MM.1S (cell line): ENCODE data around the gene FXYD3.
A peak's percentile ranks its signal among the peaks of the same experiment; 100 is the strongest.
"Not testable (repeated sequence)": the region's sequence is repeated elsewhere in the genome, so short reads cannot be mapped to it uniquely, and the experiment has no call there.

Experiments used
- DNase-seq: peaks from one replicate; pipeline ENCODE4 v3.0.0-alpha.2; 2015
- H2AFZ ChIP-seq: fragments of 300-600 bp; sonication (generic); 2 replicates; pipeline ENCODE4 v1.6.0; 2016; ENCODE audit warnings: antibody characterized with exemption, low read length
- H3F3A ChIP-seq: fragments of 300-600 bp; sonication (generic); 2 replicates; pipeline ENCODE4 v1.6.1; 2016; ENCODE audit warnings: mild to moderate bottlenecking, antibody characterized with exemption, low read length, moderate library complexity, mixed read lengths; ENCODE audit not compliant: insufficient read depth
- H3K27ac ChIP-seq: fragments of 300-600 bp; sonication (generic); 2 replicates; pipeline ENCODE4 v1.5.1; 2016; ENCODE audit warnings: mild to moderate bottlenecking, low read length
- H3K27me3 ChIP-seq: fragments of 300-600 bp; sonication (generic); replicated peaks from 2 replicates; pipeline ENCODE4 v1.6.0; 2016; ENCODE audit warnings: low read length; ENCODE audit not compliant: insufficient read depth
- H3K36me3 ChIP-seq: fragments of 300-600 bp; sonication (generic); replicated peaks from 2 replicates; pipeline ENCODE4 v1.6.1; 2016; ENCODE audit warnings: mild to moderate bottlenecking, low read length, mixed read lengths; ENCODE audit not compliant: insufficient read depth
- H3K4me1 ChIP-seq: fragments of 300-600 bp; sonication (generic); 2 replicates; pipeline ENCODE4 v1.6.1; 2016; ENCODE audit warnings: low read length, mixed read lengths
- H3K4me2 ChIP-seq: fragments of 300-600 bp; sonication (generic); 2 replicates; pipeline ENCODE4 v1.6.0; 2016; ENCODE audit warnings: low read depth, low read length
- H3K4me3 ChIP-seq: fragments of 300-600 bp; sonication (generic); 2 replicates; pipeline ENCODE4 v1.5.1; 2016; ENCODE audit warnings: low read length, mixed read lengths
- H3K79me2 ChIP-seq: fragments of 300-600 bp; sonication (generic); 2 replicates; pipeline ENCODE4 v1.6.1; 2016; ENCODE audit warnings: mixed run types, low read length, mixed read lengths
- H3K9ac ChIP-seq: fragments of 300-600 bp; sonication (generic); 2 replicates; pipeline ENCODE4 v1.6.1; 2016; ENCODE audit warnings: low read length, mixed read lengths
- H3K9me2 ChIP-seq: fragments of 300-600 bp; sonication (generic); replicated peaks from 2 replicates; pipeline ENCODE4 v1.6.1; 2016; ENCODE audit warnings: mild to moderate bottlenecking, low read length, mixed read lengths; ENCODE audit not compliant: insufficient read depth
- H3K9me3 ChIP-seq: fragments of 300-600 bp; sonication (generic); replicated peaks from 2 replicates; pipeline ENCODE4 v1.6.1; 2016; ENCODE audit warnings: mild to moderate bottlenecking, low read length, mixed read lengths; ENCODE audit not compliant: insufficient read depth
- H4K20me1 ChIP-seq: fragments of 300-600 bp; sonication (generic); 2 replicates; pipeline ENCODE4 v1.6.1; 2016; ENCODE audit warnings: mild to moderate bottlenecking, low read length, moderate library complexity, mixed read lengths; ENCODE audit not compliant: insufficient read depth
- EZH2 ChIP-seq: fragments of 300-600 bp; sonication (generic); optimal IDR thresholded peaks from 2 replicates; pipeline ENCODE3; 2017; ENCODE audit warnings: low read depth, mild to moderate bottlenecking, antibody characterized with exemption, low read length, mixed read lengths
- EZH2phosphoT487 ChIP-seq: fragments of 300-600 bp; sonication (generic); IDR thresholded peaks from 2 replicates; pipeline ENCODE4 v1.6.1; 2018; ENCODE audit warnings: antibody characterized with exemption, low read length
- TF ChIP-seq, protein P1 (sequence below): fragments of 300-600 bp; sonication (generic); IDR thresholded peaks from 2 replicates; pipeline ENCODE4 v1.5.1; 2016; ENCODE audit warnings: antibody characterized with exemption, low read length, mixed read lengths

The FXYD3 gene

DNA sequence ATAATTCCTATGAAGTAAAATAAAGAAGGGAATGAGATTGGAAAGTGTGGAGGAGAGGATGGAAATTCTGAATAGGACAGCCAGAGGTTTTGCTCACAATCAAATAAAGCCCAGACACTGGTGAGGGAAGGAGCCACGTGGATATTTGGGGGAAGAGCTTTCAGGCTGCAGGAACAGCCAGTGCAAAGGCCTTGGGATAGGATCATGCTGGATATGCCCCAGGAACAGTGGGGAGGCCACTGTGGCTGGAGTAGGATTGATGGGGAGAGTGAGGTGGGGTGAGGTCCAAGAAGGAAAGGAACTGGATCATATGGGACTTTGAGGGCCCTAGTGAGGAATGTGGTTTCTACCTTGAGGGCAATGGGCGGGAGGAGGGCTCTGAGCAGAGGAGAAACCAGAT is 34.8 kb downstream of the FXYD3 start:
- no peak overlapping the region for H3K27ac ChIP-seq
- no peaks in the 10 kb centered on the region for H3K9me2 ChIP-seq
- TF ChIP-seq, protein P1, sequence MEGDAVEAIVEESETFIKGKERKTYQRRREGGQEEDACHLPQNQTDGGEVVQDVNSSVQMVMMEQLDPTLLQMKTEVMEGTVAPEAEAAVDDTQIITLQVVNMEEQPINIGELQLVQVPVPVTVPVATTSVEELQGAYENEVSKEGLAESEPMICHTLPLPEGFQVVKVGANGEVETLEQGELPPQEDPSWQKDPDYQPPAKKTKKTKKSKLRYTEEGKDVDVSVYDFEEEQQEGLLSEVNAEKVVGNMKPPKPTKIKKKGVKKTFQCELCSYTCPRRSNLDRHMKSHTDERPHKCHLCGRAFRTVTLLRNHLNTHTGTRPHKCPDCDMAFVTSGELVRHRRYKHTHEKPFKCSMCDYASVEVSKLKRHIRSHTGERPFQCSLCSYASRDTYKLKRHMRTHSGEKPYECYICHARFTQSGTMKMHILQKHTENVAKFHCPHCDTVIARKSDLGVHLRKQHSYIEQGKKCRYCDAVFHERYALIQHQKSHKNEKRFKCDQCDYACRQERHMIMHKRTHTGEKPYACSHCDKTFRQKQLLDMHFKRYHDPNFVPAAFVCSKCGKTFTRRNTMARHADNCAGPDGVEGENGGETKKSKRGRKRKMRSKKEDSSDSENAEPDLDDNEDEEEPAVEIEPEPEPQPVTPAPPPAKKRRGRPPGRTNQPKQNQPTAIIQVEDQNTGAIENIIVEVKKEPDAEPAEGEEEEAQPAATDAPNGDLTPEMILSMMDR = no peak
- TF ChIP-seq EZH2phosphoT487 = no peak
- no peak for TF ChIP-seq EZH2
- no peak overlapping the region for H3K4me3 ChIP-seq
- peaks cover 16% of the 10 kb centered on the region for H3K79me2 ChIP-seq
- H3K4me2 ChIP-seq = no peak overlapping the region
- H3K9me3 ChIP-seq = no peaks in the 10 kb centered on the region
- no peak for DNase-seq
- no peaks in the 10 kb centered on the region for H3K36me3 ChIP-seq
- no peak overlapping the region for H3K9ac ChIP-seq
- H4K20me1 ChIP-seq = no peaks in the 10 kb centered on the region
- peaks cover 2% of the 10 kb centered on the region for H3K27me3 ChIP-seq
- peaks cover 4% of the 10 kb centered on the region; the same call in 1 of the 2 replicates for H3K4me1 ChIP-seq
- no peaks in the 10 kb centered on the region for H3F3A ChIP-seq
- H2AFZ ChIP-seq = no peak overlapping the region

DNA sequence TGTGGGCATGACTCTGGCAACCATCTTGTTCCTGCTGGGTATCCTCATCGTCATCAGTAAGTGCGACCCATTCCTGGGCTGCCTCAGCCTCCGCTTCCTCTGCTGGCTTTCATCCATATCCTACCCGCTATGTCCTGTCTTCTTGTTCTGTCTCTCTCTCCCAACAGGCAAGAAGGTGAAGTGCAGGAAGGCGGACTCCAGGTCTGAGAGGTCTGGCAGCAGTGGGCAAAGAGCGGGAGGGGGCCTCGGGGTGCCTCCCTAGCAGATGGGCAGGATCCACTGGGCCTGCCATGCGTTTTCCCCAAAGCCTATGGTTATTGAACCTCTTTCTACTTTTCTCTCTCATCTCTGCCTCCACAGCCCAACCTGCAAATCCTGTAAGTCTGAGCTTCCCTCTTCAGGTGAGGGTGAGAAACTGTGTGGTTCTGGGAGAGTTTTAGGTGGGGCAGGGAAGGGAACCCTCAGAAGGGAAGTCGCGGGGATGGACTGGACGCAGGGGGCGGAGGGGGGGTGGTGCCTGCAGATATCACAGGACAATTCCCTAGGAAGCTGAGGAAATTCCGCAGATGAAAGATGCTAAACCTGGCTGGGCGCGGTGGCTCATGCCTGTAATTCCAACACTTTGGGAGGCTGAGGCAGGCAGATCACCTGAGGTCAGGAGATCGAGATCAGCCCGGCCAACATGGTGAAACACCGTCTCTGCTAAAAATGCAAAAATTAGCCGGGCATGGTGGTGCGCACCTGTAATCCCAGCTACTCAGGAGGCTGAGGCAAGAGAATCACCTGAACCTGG is 35.8 kb downstream of the FXYD3 start:
- Histone ChIP-seq H3K4me1 (peaks cover 11% of the 10 kb centered on the region), H3K4me2 (no peak overlapping the region), H3K79me2 (peaks cover 26% of the 10 kb centered on the region), H3K9me3 (no peaks in the 10 kb centered on the region), H3K27me3 (no peaks in the 10 kb centered on the region), H4K20me1 (no peaks in the 10 kb centered on the region), H2AFZ (no peak overlapping the region), H3F3A (no peaks in the 10 kb centered on the region), H3K4me3 (no peak overlapping the region), H3K9me2 (no peaks in the 10 kb centered on the region), H3K9ac (no peak overlapping the region), H3K36me3 (no peaks in the 10 kb centered on the region), H3K27ac (no peak overlapping the region)
- no peak for DNase-seq
- no peak for TF ChIP-seq EZH2

DNA sequence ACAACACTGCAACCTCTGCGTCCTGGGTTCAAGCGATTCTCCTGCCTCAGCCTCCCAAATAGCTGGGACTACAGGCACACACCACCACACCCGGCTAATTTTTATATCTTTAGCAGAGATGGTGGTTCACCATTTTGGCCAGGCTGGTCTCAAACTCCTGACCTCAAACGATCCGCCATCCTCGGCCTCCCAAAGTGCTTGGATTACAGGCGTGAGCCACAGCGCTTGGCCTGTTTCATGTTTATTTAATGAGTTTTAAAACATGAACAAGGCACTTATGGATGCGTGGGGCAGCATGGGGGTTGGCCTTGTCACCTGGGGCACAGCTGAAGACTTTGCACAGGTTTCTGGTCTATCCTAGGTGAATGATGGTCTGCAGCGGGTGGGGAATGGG is 37.5 kb downstream of the FXYD3 start:
- H3K9me3 ChIP-seq, H3K9me2 ChIP-seq, H3K4me3 ChIP-seq, DNase-seq, H3K27ac ChIP-seq, H3K9ac ChIP-seq, H3K36me3 ChIP-seq, H3F3A ChIP-seq, H4K20me1 ChIP-seq, H3K27me3 ChIP-seq, H2AFZ ChIP-seq: not testable (repeated sequence)
- Histone ChIP-seq H3K4me1 (peaks cover 11% of the 10 kb centered on the region), H3K79me2 (peaks cover 42% of the 10 kb centered on the region), H3K4me2 (peak overlapping the region; percentile 100; the same call in 1 of the 2 replicates)

DNA sequence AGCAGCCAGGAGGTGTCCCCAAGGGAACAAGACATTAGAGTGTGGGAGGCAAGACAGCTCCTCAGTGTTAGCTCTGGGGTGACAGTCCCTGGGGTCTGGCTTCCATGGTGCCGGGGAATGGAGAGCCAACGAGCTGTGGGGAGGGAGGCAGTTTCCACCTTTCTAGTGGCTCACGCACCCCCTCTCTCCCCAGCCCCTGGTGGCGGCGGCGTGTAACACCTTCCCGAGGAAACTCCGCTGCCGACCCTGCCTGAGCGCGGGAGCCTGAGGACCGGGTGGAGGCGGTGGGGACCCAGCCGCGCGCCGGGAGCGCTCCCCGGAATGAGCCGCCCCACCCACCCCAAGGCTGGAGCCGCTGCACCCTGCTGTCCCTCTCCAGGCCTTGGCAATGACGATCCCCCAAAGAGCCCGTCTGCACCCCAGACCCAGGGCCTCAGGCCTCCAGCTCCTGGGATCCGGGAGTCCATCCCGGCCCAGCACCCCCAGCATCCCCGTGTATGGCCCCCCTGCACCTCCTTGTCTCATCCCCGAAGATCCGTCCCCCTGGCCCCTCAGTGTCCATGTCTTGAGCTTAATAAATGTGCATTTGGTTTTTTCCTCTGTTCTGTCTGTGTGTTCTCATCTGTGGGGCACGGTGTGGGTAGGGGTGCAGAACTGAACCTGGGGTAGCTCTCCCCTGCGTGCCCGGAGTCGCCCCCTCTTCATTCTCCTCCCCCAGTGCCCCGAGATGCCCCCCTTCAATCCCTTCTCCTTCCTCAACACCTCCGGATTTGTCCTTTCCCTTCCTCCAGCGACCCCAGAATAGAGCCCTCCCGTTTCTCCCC is 38.3 kb downstream of the FXYD3 start:
- peaks cover 11% of the 10 kb centered on the region for H3K4me1 ChIP-seq
- peaks cover 3% of the 10 kb centered on the region; the same call in 1 of the 2 replicates for H3K36me3 ChIP-seq
- DNase-seq = peak; percentile 69
- H2AFZ ChIP-seq = peak overlapping the region; percentile 97
- H3K79me2 ChIP-seq = peaks cover 45% of the 10 kb centered on the region
- H3K9me2 ChIP-seq = no peaks in the 10 kb centered on the region
- no peaks in the 10 kb centered on the region for H3K9me3 ChIP-seq
- peak overlapping the region; percentile 98 for H3K9ac ChIP-seq
- TF ChIP-seq EZH2phosphoT487 = no peak
- TF ChIP-seq, protein P1 = peak; percentile 73
- TF ChIP-seq EZH2 = no peak
- H3K4me2 ChIP-seq = peak overlapping the region; percentile 100
- no peaks in the 10 kb centered on the region for H3K27me3 ChIP-seq
- no peaks in the 10 kb centered on the region for H3F3A ChIP-seq
- H4K20me1 ChIP-seq = no peaks in the 10 kb centered on the region
- peak overlapping the region; percentile 63; the same call in 1 of the 2 replicates for H3K27ac ChIP-seq
- H3K4me3 ChIP-seq = peak overlapping the region; percentile 100
